Trophoblast cell (in vitro differentiated cells and primary cell): ENCODE measurements around the gene MEGF8.

Source experiments
- DNase-seq, 2 donors: peaks; one replicate each; pipeline ENCODE4 v3.0.0-alpha.2; 2016
- H2AFZ ChIP-seq: 2 replicates; pipeline ENCODE4 v1.6.1; 2013; ENCODE audit warnings: low read length, moderate library complexity, mild to moderate bottlenecking; ENCODE audit not compliant: insufficient read depth, poor library complexity
- H2AK5ac ChIP-seq: 2 replicates; pipeline ENCODE4 v1.6.1; 2013; ENCODE audit warnings: mild to moderate bottlenecking, low read length
- H2BK120ac ChIP-seq: 2 replicates; pipeline ENCODE4 v1.6.1; 2013; ENCODE audit warnings: low read length, mild to moderate bottlenecking, moderate library complexity; ENCODE audit not compliant: insufficient read depth, poor library complexity
- H2BK12ac ChIP-seq: 2 replicates; pipeline ENCODE4 v1.6.1; 2013; ENCODE audit warnings: mild to moderate bottlenecking, low read length, moderate library complexity
- H2BK5ac ChIP-seq: 2 replicates; pipeline ENCODE4 v1.6.1; 2013; ENCODE audit warnings: low read length, low read depth, moderate library complexity, mild to moderate bottlenecking; ENCODE audit not compliant: poor library complexity
- H3K14ac ChIP-seq: 2 replicates; pipeline ENCODE4 v1.6.1; 2013; ENCODE audit warnings: mild to moderate bottlenecking, low read length
- H3K18ac ChIP-seq: 2 replicates; pipeline ENCODE4 v1.6.1; 2013; ENCODE audit warnings: mild to moderate bottlenecking, low read length
- H3K23ac ChIP-seq: 2 replicates; pipeline ENCODE4 v1.6.1; 2013; ENCODE audit warnings: low read length
- H3K27ac ChIP-seq: 2 replicates; pipeline ENCODE4 v1.5.1; 2013; ENCODE audit warnings: low read depth, mild to moderate bottlenecking, inconsistent platforms, low read length, moderate library complexity
- H3K27me3 ChIP-seq: 2 replicates; pipeline ENCODE4 v1.6.1; 2013; ENCODE audit warnings: inconsistent platforms, mild to moderate bottlenecking, low read length, moderate library complexity; ENCODE audit not compliant: insufficient read depth
- H3K36me3 ChIP-seq, 2 experiments: 1 replicate in 1 of 2; 2 replicates in 1 of 2; pipeline ENCODE4 v1.6.1; 2013; ENCODE audit warnings: low read length in 2 of 2, mild to moderate bottlenecking in 2 of 2, moderate library complexity in 1 of 2; ENCODE audit not compliant: insufficient read depth in 2 of 2, control insufficient read depth in 1 of 2
- H3K4ac ChIP-seq: 2 replicates; pipeline ENCODE4 v1.6.1; 2013; ENCODE audit warnings: low read depth, mild to moderate bottlenecking, low read length, moderate library complexity
- H3K4me1 ChIP-seq, 2 experiments: 1 replicate in 1 of 2; 2 replicates in 1 of 2; pipeline ENCODE4 v1.6.1; 2013; ENCODE audit warnings: low read length in 2 of 2, mild to moderate bottlenecking in 2 of 2, moderate library complexity in 1 of 2; ENCODE audit not compliant: insufficient read depth in 2 of 2, control insufficient read depth in 1 of 2
- H3K4me2 ChIP-seq: 2 replicates; pipeline ENCODE4 v1.6.1; 2013; ENCODE audit warnings: inconsistent platforms, mild to moderate bottlenecking, low read length, moderate library complexity
- H3K4me3 ChIP-seq: 2 replicates; pipeline ENCODE4 v1.5.1; 2013; ENCODE audit warnings: mild to moderate bottlenecking, low read depth, low read length, inconsistent platforms
- H3K79me1 ChIP-seq: one replicate; pipeline ENCODE4 v1.6.1; 2013; ENCODE audit warnings: low read length
- H3K79me2 ChIP-seq: 2 replicates; pipeline ENCODE4 v1.6.1; 2013; ENCODE audit warnings: low read length, mild to moderate bottlenecking; ENCODE audit not compliant: control insufficient read depth, insufficient read depth, poor library complexity
- H3K9ac ChIP-seq: 2 replicates; pipeline ENCODE4 v1.6.1; 2013; ENCODE audit warnings: mild to moderate bottlenecking, low read length
- H3K9me3 ChIP-seq: 2 replicates; pipeline ENCODE4 v1.6.1; 2013; ENCODE audit warnings: low read depth, mild to moderate bottlenecking, control low read depth, inconsistent platforms, low read length; ENCODE audit not compliant: insufficient read depth
- H4K12ac ChIP-seq: 2 replicates; pipeline ENCODE4 v1.6.1; 2013; ENCODE audit warnings: low read depth, mild to moderate bottlenecking, low read length, moderate library complexity
- H4K8ac ChIP-seq: 2 replicates; pipeline ENCODE4 v1.6.1; 2013; ENCODE audit warnings: low read depth, mild to moderate bottlenecking, low read length, moderate library complexity
- H4K91ac ChIP-seq: one replicate; pipeline ENCODE4 v1.6.1; 2013; ENCODE audit warnings: low read depth, mild to moderate bottlenecking, low read length, moderate library complexity
- WGBS: extraction: QIAGEN DNeasy Blood & Tissue Kit; methylation state at CpG from one replicate; pipeline ENCODE4 v1.1.7; 2013; ENCODE audit warnings: missing lambda C conversion rate; ENCODE audit not compliant: insufficient read length, insufficient coverage; ENCODE audit errors: extremely low coverage; 5-methylcytosine and 5-hydroxymethylcytosine counted together

The MEGF8 gene

DNA sequence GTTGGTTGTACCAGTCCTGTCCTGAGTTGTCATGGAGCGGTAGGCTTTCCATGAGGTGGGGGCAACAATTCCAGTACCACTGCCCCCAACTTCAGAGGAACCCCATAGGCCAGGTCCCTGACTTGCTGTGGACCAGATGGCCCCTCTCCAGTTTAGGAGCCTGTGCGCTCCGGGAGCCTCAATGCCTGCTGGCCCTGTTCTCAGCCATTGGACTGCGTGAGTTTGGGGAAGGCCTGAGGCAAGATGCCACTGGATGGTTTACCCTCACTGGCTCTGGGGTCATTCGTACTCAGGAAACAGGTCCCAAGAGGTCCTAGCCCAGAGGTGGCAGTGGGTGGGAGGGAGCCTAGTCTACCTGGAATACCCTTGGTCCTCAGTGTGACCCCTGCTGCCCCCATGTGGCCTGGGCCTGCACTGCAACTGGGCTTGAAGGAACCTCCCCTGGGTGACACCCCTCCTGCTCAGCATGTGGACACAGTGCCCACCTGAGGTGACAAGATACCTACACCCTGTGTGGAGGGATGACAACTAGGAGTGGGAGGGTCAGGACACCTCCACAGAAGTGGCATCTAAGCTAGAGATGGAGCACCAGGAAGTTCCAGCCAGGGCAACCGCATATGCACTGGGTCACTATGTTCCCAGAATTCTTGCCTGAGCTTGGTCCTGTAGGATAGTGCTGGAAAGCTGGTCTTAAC is 29.5 kb upstream of the MEGF8 start:
- no peaks in the 10 kb centered on the region for H3K79me2 ChIP-seq
- H3K27me3 ChIP-seq, result no peaks in the 10 kb centered on the region
- H3K14ac ChIP-seq, result no peak overlapping the region
- no peak overlapping the region for H3K4ac ChIP-seq
- no peak overlapping the region for H2AFZ ChIP-seq
- WGBS, result no CpG with 5 or more reads among the region's 6 CpGs
- H2AK5ac ChIP-seq, result no peak overlapping the region
- no peak overlapping the region for H4K91ac ChIP-seq
- H2BK12ac ChIP-seq, result no peak overlapping the region
- peaks cover 3% of the 10 kb centered on the region for H3K9me3 ChIP-seq
- H3K4me2 ChIP-seq, result no peak overlapping the region
- peak; percentile 72 to 90 for DNase-seq
- H3K36me3 ChIP-seq, result peaks cover 58 to 61% of the 10 kb centered on the region in 2 experiments
- H4K8ac ChIP-seq, result no peak overlapping the region
- no peak overlapping the region for H2BK5ac ChIP-seq
- H3K27ac ChIP-seq, result no peak overlapping the region
- H2BK120ac ChIP-seq, result no peak overlapping the region
- H3K4me3 ChIP-seq, result no peak overlapping the region
- H3K23ac ChIP-seq, result no peak overlapping the region
- no peak overlapping the region for H4K12ac ChIP-seq
- no peaks in the 10 kb centered on the region for H3K79me1 ChIP-seq
- H3K18ac ChIP-seq, result no peak overlapping the region
- H3K9ac ChIP-seq, result no peak overlapping the region
- peaks cover 0 to under 1% of the 10 kb centered on the region in 2 experiments for H3K4me1 ChIP-seq

DNA sequence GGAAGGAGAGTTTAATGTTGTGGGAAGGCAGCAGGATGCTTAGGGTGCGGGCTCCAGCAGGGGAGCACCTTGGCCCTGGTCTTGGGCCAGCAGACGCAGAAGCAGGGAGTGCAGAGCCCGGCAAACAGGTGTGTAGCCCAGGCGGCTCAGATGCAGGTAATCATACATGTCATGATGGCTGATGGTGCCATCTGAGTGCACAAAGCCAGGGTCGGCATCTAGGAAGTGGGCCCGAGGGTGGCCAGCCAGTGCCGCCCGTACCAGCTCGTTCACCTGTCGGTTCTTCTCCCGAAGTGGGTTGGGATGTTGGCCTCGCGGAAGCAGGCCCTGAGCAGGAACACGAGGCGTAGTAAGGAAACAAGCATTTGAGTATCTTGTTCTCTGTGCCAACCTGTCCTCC is 28.4 kb upstream of the MEGF8 start:
- DNase-seq, result no peak
- H4K91ac ChIP-seq, result no peak overlapping the region
- no peak overlapping the region for H3K14ac ChIP-seq
- no peak overlapping the region for H2BK120ac ChIP-seq
- peaks cover under 1% of the 10 kb centered on the region for H3K79me2 ChIP-seq
- no peak overlapping the region for H3K4me3 ChIP-seq
- WGBS, result no CpG with 5 or more reads among the region's 15 CpGs
- no peak overlapping the region for H2BK5ac ChIP-seq
- H3K79me1 ChIP-seq, result peaks cover under 1% of the 10 kb centered on the region
- H3K9ac ChIP-seq, result no peak overlapping the region
- H3K4me1 ChIP-seq, result peaks cover 0 to 3% of the 10 kb centered on the region in 2 experiments
- no peak overlapping the region for H3K4ac ChIP-seq
- peaks cover 47 to 51% of the 10 kb centered on the region in 2 experiments for H3K36me3 ChIP-seq
- no peak overlapping the region for H2AFZ ChIP-seq
- no peak overlapping the region for H3K23ac ChIP-seq
- no peak overlapping the region for H3K27ac ChIP-seq
- H3K4me2 ChIP-seq, result no peak overlapping the region
- no peak overlapping the region for H4K12ac ChIP-seq
- no peak overlapping the region for H2BK12ac ChIP-seq
- H4K8ac ChIP-seq, result no peak overlapping the region
- H3K9me3 ChIP-seq, result peaks cover 3% of the 10 kb centered on the region
- H2AK5ac ChIP-seq, result no peak overlapping the region
- no peaks in the 10 kb centered on the region for H3K27me3 ChIP-seq
- H3K18ac ChIP-seq, result no peak overlapping the region

DNA sequence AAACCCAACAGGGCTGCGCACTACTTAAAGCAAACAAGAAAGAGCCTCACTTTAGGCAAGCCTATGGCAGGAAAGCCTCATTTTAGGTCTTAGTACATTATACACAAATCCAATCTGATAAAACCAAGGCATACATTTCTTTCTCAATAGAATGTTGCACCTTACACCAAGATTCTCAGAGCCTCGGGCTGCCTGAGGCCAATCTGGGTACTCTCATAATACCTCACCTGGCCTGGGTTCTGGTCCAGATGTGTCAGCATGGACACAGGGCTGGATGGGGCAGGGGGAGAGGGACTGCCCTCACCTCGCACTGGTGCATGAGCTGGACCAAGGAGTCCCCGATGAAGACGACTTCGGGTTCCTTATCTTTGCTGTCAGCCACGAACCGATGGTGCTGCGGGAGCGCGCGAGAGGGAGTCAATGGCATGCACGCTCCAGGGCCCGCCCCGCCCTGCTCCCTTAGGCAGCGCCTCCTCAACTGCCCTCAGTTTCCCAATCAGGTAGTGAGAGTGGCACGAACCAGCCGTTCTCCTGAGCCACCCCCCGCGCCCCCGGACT is 23.7 kb upstream of the MEGF8 start, which contains the start of gene PRR19:
PRR19 (plus strand) TSS at position 487 of the 558 bp plus-strand sequence. CDS start 7,453 bp downstream, outside the sequence.
- peak within 1 kb of the TSS; percentile 21 for H3K4ac ChIP-seq
- H2BK5ac ChIP-seq, result peak within 1 kb of the TSS; percentile 33
- peak within 1 kb of the TSS; percentile 72 for H4K91ac ChIP-seq

DNA sequence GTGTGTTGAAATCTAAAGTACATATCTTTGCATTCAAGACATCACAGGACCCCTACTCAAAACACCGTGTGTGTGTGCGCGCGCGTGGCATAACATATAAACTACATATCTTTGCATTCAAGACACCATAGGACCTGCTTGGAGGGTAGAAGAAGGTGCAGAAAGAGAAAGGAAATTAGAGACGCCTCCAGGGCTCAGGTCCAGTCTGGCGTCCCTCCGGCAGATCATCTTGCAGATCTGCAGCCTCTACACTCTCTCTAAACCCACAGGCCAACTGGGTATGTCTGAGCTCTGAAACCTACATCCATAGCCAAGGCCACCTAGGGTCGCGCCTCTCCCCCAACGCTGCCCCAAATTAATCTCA is 22.4 kb upstream of the MEGF8 start:
- Histone ChIP-seq H3K79me1 (peaks cover 7% of the 10 kb centered on the region), H2BK5ac (no peak overlapping the region), H3K23ac (no peak overlapping the region), H4K8ac (peak overlapping the region; percentile 40), H3K4me2 (peak overlapping the region; percentile 48), H3K14ac (no peak overlapping the region), H3K36me3 (peaks cover 5 to 6% of the 10 kb centered on the region in 2 experiments), H2AFZ (peak overlapping the region; percentile 30), H2AK5ac (no peak overlapping the region), H3K9me3 (no peaks in the 10 kb centered on the region), H3K4me3 (no peak overlapping the region), H2BK12ac (peak overlapping the region; percentile 15), H3K79me2 (peaks cover 4% of the 10 kb centered on the region), H3K18ac (no peak overlapping the region), H3K4ac (no peak overlapping the region), H2BK120ac (no peak overlapping the region), H3K4me1 (peaks cover 7% of the 10 kb centered on the region in 2 experiments), H4K12ac (no peak overlapping the region), H4K91ac (peak overlapping the region; percentile 61), H3K27me3 (no peaks in the 10 kb centered on the region), H3K27ac (no peak overlapping the region), H3K9ac (no peak overlapping the region)
- DNase-seq, result no peak
- WGBS, result no CpG with 5 or more reads among the region's 11 CpGs

More for the DNA sequence above, 23.7 kb upstream of the MEGF8 start, which contains the start of gene PRR19:
- Histone ChIP-seq H3K14ac (peak within 1 kb of the TSS; percentile 63), H2AK5ac (peak within 1 kb of the TSS; percentile 16), H2BK12ac (peak within 1 kb of the TSS; percentile 15), H4K12ac (peak within 1 kb of the TSS; percentile 55), H3K4me1 (peaks cover 7% of the 10 kb centered on the region in 2 experiments), H3K79me2 (peaks cover 4% of the 10 kb centered on the region), H3K36me3 (peaks cover 12 to 14% of the 10 kb centered on the region in 2 experiments), H4K8ac (peak within 1 kb of the TSS; percentile 69), H3K18ac (peak within 1 kb of the TSS; percentile 47), H3K27me3 (no peaks in the 10 kb centered on the region), H3K9ac (peak within 1 kb of the TSS; percentile 84), H3K79me1 (peaks cover 7% of the 10 kb centered on the region), H3K23ac (no peak within 1 kb of the TSS), H3K27ac (peak within 1 kb of the TSS; percentile 16), H3K4me3 (peak within 1 kb of the TSS; percentile 92), H2BK120ac (peak within 1 kb of the TSS; percentile 28), H3K4me2 (peak within 1 kb of the TSS; percentile 61), H2AFZ (peak within 1 kb of the TSS; percentile 67), H3K9me3 (no peaks in the 10 kb centered on the region)
- DNase-seq, result peak; percentile 34 to 65
- WGBS, result no CpG with 5 or more reads among the region's 21 CpGs
